GM19468 (cell line): ENCODE results near the gene NRG2.

Experiments
- ATAC-seq: cut with Tn5 transposase; IDR thresholded peaks from one replicate; pipeline ENCODE4 v1.9.1; 2021; ENCODE audit warnings: mild to moderate bottlenecking, moderate library complexity, moderate number of reproducible peaks; ENCODE audit not compliant: unreplicated experiment; ENCODE audit errors: extremely low read depth

Gene NRG2

DNA sequence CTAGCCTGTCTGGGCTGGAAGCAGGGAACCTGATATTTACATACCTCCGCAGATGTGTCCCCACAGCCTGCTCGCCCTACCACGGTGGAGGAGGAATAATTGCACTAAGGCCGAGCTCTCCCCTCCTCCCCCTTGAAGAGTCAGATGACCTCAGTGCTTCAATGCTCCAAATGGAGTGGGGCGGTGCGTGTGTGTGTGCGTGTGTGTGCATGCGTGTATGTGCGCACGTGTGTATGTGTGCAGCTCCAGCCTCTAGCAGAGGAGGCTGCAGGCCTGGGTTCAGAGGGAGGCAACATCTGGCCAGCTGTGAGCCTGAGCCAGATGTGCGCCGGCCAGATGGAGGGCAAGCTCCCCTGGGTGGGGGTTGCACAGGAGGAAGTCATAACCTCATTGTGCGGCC is 90.5 kb downstream of the NRG2 start:
- ATAC-seq, result no peak

DNA sequence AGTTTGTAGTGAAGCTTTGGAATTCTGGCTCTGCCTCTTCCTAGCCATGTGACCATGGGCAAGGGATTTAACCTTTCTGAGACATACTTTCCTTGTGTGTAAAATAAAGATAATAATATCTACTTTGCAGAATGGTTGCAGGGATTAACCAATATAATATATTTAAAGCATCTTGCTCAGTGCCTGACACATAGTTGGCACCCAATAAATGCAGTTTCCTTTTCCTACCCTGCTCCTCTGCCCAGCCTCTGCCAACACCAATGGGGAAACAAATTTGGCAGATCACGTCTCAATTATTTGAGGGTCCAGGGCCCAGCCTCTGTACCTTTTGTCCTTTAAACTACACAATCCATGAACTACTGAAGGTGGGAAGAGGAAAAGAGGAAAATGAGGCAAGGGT is 91.1 kb downstream of the NRG2 start:
- no peak for ATAC-seq

GRCh38 chr5:139951296-139951924 is 91.7 kb downstream of the NRG2 start:
- no peak for ATAC-seq

DNA sequence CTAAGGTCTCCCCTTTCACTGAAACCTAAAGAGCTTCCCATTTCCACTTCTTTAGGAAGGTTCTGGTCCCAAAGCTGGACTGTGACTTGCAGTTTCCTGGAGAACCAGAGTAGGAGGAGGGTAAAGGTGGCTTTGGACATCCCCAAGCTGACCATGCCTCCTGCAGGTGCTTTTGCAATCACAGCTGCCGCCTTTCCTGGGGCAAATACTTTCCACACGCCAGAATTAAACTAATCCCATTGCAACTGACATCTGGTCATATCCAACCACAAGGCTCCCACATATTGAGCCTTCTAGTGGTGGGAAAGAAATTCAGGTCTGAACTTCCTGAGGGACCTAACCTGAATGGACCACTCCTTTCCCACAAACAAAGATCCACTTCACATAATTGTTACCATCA is 92.7 kb downstream of the NRG2 start:
- ATAC-seq, result no peak

DNA sequence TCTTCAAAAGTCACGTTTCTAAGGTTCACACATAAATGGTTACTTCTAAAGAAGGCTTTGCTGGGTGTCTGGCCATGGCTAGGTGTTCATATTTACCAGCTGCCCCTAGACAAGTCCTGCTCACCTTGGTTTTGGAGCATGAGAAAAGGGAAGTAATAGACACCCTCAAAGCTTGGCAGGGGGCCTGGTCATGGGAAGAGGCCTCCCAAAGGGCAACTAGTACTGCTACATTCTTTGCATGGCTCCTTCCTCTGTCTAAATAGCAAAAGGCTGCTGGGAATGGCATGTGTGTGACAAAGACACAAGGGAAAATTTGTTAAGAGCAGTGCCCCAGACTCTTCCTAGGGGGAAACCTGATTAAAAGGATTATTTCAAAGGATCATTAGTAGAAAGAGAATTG is 93.4 kb downstream of the NRG2 start:
- ATAC-seq, result no peak

GRCh38 chr5:139947727-139948126 is 95.4 kb downstream of the NRG2 start:
- no peak for ATAC-seq

GRCh38 chr5:139946440-139946839 is 96.7 kb downstream of the NRG2 start:
- no peak for ATAC-seq

- ATAC-seq, result no peak
Measured at GRCh38 chr5:139946006-139946405, 97.1 kb downstream of the NRG2 start.

GRCh38 chr5:139942243-139942642 is 100.9 kb downstream of the NRG2 start:
- no peak for ATAC-seq

DNA sequence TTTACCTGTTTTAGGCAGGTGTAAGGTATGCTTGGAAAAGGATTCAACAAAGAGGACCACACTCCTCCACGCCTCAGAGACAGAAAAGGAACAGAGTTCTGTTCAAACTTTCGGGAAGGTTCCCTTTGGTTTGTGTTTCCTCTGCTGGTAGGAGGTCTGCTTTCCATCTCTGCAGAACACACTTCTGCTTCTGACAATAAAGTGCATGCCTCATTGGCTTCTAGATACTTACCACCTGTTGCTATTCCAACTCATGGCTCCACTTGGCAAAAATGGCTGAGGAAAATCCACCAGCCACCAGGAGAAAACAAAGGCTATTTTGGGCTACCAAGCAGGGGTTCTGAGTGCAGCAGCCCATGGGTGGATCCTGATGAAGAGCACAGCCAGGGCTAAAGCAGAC is 112.7 kb downstream of the NRG2 start:
- no peak for ATAC-seq

DNA sequence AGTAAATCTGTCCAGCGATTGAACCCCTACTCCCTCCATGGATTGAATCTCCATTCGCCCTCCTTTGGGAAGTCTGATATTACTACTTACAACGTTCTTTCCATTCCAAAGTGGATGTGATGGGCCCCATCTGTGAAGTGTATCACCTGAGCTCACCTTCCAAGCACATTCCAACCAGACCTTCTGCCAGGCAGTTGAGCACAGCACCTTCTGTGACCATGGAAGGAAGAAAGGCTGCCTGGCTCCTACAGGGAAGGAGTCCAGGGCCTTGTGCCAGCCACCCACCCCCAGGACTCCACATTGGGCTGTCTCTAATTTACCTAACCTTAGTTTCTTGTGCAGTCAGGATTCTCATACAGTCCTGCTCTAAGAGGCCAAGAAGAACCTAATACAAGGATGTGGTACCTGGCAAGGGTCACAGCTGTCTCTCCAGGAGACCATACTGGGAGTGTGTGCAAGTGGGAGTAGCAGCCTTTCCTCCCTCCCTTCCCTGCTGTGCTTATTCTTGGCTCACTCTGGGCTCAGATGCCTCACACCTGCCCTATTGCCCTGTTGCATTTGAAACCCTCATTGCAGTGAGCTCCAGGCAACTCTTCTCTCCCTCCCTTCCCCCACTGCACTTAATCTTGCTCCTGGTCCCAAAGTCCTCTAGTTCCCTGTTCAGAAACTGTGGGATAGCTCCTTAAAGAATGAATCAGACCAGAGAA is 116.1 kb downstream of the NRG2 start:
- ATAC-seq, result no peak

DNA sequence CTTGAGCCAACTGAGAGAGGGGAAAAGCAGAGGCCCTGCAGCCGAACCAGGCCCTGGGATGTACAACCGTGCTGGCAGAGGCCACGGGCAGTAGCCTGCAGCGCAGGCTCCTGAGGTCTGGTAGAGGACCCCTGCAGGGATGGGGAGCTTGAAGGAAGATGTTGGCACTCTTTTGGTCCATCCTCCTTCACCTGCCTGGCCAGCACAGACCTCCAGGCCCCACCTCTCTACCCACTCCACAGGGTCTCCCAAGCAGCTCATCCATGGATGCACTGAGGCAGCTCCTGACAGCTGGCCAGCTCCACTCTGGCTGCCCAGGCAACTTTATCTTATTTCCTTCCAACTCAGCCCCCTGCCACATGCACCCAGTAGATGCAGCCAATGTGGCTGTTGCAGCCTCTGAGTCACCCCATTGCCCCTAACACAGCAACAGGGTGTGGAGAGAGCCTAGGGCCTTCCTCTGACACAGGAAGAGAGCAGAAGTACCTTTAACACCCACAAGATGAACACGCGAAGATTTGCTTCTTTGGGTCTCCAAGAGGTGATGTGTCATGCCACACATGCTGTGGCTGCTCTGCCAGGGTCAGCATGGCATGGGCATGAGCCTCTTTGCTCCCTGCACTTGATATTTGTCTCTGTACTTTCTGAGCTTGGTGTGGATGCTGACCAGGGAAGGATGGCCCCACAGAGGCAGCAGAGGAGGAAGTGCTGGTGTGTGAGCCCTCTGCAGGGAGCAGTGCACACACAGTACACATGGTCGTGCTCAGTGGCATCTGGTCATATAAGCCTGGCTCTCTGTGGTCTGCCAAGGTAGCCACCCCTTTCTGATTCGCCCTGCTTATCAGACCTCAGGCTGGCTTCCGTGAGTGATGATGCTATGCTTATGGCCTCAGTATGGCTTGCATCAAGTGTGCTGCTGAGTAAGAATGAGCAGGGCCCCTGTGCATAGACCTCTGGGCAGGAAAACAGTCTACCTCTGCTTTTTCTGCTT is 117.2 kb downstream of the NRG2 start:
- ATAC-seq, result no peak

- ATAC-seq, result no peak
Measured at GRCh38 chr5:139925216-139925562, 117.9 kb downstream of the NRG2 start.

DNA sequence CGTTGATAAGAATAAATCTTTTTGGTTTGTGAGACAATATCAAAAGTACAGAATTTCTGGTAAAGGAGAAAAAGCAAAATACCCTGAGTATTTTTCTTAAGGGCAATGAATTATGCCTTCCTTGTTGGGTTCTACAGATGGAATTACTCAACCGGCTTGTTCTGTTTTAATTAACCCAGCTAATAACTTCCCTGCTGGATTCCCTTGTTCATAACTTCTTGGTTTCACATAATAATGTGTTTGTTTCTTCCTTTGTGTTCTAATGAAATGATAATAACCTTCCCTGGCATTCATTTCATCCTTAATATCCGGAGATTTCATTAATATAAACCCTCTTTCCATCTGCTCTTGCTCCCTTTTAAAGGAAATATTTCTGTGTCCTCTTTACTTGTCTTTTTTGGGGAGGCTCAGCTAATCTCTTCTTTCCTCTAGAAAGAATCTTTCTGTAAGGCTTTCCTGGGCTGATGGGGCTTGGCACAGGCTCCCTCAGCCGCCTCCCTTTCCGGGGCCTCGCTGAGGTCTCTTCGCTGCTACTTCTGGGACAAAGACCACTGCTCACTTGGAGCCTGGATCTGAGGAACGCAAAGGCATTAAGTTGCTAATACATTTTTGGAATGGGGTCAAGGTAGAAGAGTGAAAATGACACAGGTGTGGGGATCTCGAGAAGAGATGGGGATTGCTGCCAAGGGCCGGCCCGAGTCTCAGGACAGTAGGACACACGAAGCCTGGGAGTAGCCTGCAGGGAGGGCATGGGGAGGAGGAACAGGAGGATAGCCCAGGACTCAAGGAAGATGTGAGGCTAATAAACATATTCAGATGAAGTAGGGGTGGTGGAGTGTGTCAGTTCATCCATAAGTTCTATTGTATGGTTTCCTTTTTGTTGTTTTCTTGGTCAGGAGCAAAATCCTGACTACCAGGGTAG is 118.5 kb downstream of the NRG2 start:
- ATAC-seq, result no peak

- no peak for ATAC-seq
Measured at GRCh38 chr5:139919308-139919707, 123.8 kb downstream of the NRG2 start.

DNA sequence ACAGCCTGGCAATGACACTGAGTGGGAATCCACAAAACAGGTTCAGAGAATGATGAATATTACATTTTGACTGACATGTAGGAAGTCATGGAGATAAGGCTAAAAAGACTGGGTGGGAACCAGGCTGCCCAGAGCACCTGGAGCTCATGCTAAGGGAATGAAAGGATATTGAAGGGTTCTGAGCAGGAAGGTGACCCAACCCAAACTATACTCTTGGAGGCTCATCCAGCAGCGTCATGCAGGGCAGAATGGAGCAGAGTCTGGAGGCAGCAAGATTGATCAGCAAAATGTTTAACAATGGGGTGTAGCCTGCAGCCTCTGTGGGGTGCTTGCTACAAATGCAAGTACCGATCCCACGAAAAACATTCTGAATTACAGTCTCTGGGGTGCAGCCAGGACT is 127.3 kb downstream of the NRG2 start:
- no peak for ATAC-seq

DNA sequence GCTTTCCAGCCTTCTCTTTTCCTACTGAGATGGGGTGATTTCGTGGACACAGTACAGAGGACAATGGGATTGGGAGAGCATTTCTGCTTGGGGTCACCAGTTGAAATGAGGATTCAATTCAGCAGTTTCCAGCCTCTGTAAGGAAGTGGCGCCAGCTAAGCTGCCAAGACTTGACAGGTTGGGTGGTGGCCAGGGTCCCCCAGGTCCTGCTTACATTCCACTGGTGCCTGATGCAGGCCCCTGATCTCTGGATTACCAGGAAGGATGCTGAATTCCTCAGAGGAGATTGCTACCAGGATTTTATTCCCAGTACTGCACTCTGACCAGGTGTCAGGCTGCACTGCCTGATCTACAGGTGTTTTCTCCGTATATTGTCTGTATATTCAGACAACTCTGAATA is 127.8 kb downstream of the NRG2 start:
- no peak for ATAC-seq

- no peak for ATAC-seq
Measured at GRCh38 chr5:139914218-139914807, 128.8 kb downstream of the NRG2 start.

- no peak for ATAC-seq
Measured at GRCh38 chr5:139912804-139913203, 130.3 kb downstream of the NRG2 start.

DNA sequence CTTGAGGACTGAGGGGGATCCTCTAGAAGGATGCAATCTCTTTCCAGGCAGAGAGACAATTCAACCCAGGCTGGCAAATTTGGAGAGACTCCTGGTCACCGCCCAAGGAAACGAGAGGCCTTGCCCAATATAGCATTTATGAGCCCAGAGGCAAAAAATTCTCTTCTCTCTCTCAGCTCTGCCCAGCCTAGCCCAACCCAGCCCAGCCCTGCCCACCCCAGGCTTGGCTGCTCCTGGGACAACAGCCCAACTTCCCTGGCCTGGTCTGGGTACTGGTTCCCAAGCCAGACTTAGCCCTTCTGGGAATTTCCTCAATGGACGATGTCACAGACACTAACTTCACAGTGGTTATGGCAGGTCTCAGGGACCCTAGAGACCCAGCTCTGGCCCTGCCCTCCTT is 130.9 kb downstream of the NRG2 start:
- ATAC-seq, result no peak
